Gastroesophageal sphincter (tissue), 3 donors: Measurements from ENCODE around the gene HRH1.

ENCODE experiments used
- EP300 ChIP-seq: sonication (generic); formaldehyde crosslinking; IDR thresholded peaks from one replicate; pipeline ENCODE4 v1.6.1; 2017; ENCODE audit warnings: antibody characterized with exemption, mild to moderate bottlenecking
- POLR2A ChIP-seq, 2 donors: fragments of 450-650 bp; IDR thresholded peaks; one replicate each; pipeline ENCODE4 v1.6.1; 2017; ENCODE audit warnings: antibody characterized with exemption in 2 of 2, mild to moderate bottlenecking in 2 of 2, moderate library complexity in 1 of 2
- POLR2AphosphoS5 ChIP-seq: sonication (generic); formaldehyde crosslinking; IDR thresholded peaks from one replicate; pipeline ENCODE4 v1.6.1; 2017; ENCODE audit warnings: antibody characterized with exemption
- TF ChIP-seq, protein P1 (sequence below), 4 experiments: fragments of 200-600 bp in 2 of 4; fragments of 450-650 bp in 2 of 4; sonication (generic) in 1 of 4; IDR thresholded peaks; one replicate each; pipeline ENCODE4 v1.5.1; 2017 to 2019; ENCODE audit warnings: antibody characterized with exemption in 4 of 4, mild to moderate bottlenecking in 2 of 4, moderate library complexity in 2 of 4

DNA sequence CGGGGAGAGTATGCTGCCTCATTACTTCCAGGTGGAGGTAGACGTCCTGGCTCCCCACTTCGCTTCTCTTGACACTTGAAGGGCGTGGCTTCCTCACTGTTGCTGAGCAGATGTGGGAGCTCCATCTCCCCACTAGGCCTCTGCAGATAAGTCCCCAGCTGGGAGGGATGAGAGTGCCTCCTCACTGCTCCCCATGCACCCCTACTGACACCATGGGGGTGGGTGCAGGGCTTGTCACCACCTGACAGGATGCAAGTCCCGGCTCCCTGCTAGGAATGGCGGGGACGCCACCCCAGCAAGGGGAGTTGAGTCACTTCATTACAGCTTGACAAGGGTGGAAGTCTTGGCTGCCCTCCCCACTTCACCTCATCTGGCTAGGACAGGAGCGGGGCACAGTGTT is 81.1 kb downstream of the HRH1 start:
- TF ChIP-seq POLR2A (IDR thresholded peaks at IDR 0.05) (no peak), POLR2AphosphoS5 (no peak), EP300 (no peak)
- TF ChIP-seq, protein P1, sequence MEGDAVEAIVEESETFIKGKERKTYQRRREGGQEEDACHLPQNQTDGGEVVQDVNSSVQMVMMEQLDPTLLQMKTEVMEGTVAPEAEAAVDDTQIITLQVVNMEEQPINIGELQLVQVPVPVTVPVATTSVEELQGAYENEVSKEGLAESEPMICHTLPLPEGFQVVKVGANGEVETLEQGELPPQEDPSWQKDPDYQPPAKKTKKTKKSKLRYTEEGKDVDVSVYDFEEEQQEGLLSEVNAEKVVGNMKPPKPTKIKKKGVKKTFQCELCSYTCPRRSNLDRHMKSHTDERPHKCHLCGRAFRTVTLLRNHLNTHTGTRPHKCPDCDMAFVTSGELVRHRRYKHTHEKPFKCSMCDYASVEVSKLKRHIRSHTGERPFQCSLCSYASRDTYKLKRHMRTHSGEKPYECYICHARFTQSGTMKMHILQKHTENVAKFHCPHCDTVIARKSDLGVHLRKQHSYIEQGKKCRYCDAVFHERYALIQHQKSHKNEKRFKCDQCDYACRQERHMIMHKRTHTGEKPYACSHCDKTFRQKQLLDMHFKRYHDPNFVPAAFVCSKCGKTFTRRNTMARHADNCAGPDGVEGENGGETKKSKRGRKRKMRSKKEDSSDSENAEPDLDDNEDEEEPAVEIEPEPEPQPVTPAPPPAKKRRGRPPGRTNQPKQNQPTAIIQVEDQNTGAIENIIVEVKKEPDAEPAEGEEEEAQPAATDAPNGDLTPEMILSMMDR (IDR thresholded peaks at IDR 0.05): no peak
